ENCODE data around the gene ADAMTSL3. TPM values are rescaled to one million over a fixed set of nuclear protein-coding genes. Genes with fewer than 3 reads are reported as not detected.

The ADAMTSL3 gene
- total RNA-seq, 4 donors from 2014 or later, result 2.4 to 8.8 (median 5.7) TPM

- 94 to 98% methylated on average over 4 of the region's 4 CpGs for WGBS, 2 donors
- TF ChIP-seq CTCF (IDR thresholded peaks at IDR 0.05) (no peak), POLR2A (IDR thresholded peaks at IDR 0.05) (no peak)
- no peak overlapping the region for H3K4me3 ChIP-seq (ENCODE audit: low read depth, poor library complexity, severe bottlenecking)
- DNase-seq (ENCODE audit: low spot score in 2 of 2), result no peak
- intact Hi-C loops (cut with DNase I; ENCODE audit: low total_unique reads), result no loop called here
These were observed 123.1 kb downstream of the ADAMTSL3 start for GRCh38 chr15:83776986-83777385.

- intact Hi-C loops (cut with DNase I; ENCODE audit: low total_unique reads), result no loop called here
- no peak for DNase-seq (ENCODE audit: low spot score in 2 of 2)
- H3K4me3 ChIP-seq (ENCODE audit: low read depth, poor library complexity, severe bottlenecking), result no peak overlapping the region
- no peak for TF ChIP-seq CTCF (IDR thresholded peaks at IDR 0.05)
- TF ChIP-seq POLR2A (IDR thresholded peaks at IDR 0.05), result no peak
- WGBS, 2 donors, result 95 to 100% methylated on average over 1 of the region's 1 CpG
These were observed 129.3 kb downstream of the ADAMTSL3 start for GRCh38 chr15:83783227-83783626.

- DNase-seq (ENCODE audit: low spot score in 2 of 2), result no peak
- TF ChIP-seq CTCF (IDR thresholded peaks at IDR 0.05) (no peak), POLR2A (IDR thresholded peaks at IDR 0.05) (no peak)
- intact Hi-C loops (cut with DNase I; ENCODE audit: low total_unique reads), result no loop called here
- H3K4me3 ChIP-seq (ENCODE audit: low read depth, poor library complexity, severe bottlenecking), result no peak overlapping the region
These were observed 131.1 kb downstream of the ADAMTSL3 start for GRCh38 chr15:83784975-83785374.

GRCh38 chr15:83786336-83786735 lies 132.4 kb downstream of the ADAMTSL3 start:
- no peak for DNase-seq (ENCODE audit: low spot score in 2 of 2)
- 81 to 88% methylated on average over 5 of the region's 5 CpGs for WGBS, 2 donors
- TF ChIP-seq CTCF (IDR thresholded peaks at IDR 0.05) (no peak), POLR2A (IDR thresholded peaks at IDR 0.05) (no peak)
- no peak overlapping the region for H3K4me3 ChIP-seq (ENCODE audit: low read depth, poor library complexity, severe bottlenecking)
- intact Hi-C loops (cut with DNase I; ENCODE audit: low total_unique reads), result no loop called here

GRCh38 chr15:83793069-83793468 lies 139.1 kb downstream of the ADAMTSL3 start:
- 94% methylated on average over 5 of the region's 5 CpGs for WGBS, 2 donors
- no peak overlapping the region for H3K4me3 ChIP-seq (ENCODE audit: low read depth, poor library complexity, severe bottlenecking)
- TF ChIP-seq CTCF (IDR thresholded peaks at IDR 0.05) (no peak), POLR2A (IDR thresholded peaks at IDR 0.05) (no peak)
- intact Hi-C loops (cut with DNase I; ENCODE audit: low total_unique reads), result no loop called here
- DNase-seq (ENCODE audit: low spot score in 2 of 2), result no peak

- TF ChIP-seq CTCF (IDR thresholded peaks at IDR 0.05) (no peak), POLR2A (IDR thresholded peaks at IDR 0.05) (no peak)
- intact Hi-C loops (cut with DNase I; ENCODE audit: low total_unique reads), result no loop called here
- H3K4me3 ChIP-seq (ENCODE audit: low read depth, poor library complexity, severe bottlenecking), result no peak overlapping the region
- WGBS, 2 donors, result 73 to 89% methylated on average over 1 of the region's 1 CpG
- no peak for DNase-seq (ENCODE audit: low spot score in 2 of 2)
These were observed 140.3 kb downstream of the ADAMTSL3 start for GRCh38 chr15:83794209-83794608.

Data from lower leg skin (tissue), 4 donors.